Measurements from ENCODE around the gene MUC5B.

DNA sequence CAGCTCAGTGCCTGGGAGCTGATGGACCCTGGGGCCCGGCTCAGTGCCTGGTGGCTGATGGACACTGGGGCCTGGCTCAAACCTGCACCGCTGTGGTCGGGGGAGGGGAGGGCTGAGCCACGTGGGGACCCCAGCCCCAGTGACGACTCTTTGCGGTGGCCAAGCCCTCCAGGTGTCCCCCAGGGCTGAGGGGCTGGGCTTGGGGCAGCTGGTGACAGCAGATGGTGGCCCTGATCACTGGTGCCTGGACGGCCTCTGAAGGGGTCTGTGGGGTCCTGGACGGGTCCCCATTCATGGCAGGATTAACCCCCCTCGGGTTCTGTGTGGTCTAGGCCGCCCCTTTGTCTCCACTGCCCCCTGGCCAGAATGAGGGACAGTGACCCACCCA is 3.4 kb upstream of the MUC5B start:
- TF ChIP-seq EP300 (IDR thresholded peaks at IDR 0.05; ENCODE audit: low read depth in 2 of 2, low read length in 2 of 2) (no peak), EP300 (CRISPR knock-in tag; IDR thresholded peaks at IDR 0.05; ENCODE audit: borderline replicate concordance) (no peak), POLR2A (IDR thresholded peaks at IDR 0.05; ENCODE audit: insufficient read depth in 1 of 2, low read depth in 2 of 2, low read length in 2 of 2) (no peak), ZKSCAN1 (IDR thresholded peaks at IDR 0.05; ENCODE audit: low read length) (no peak), ESRRA (CRISPR knock-in tag; IDR thresholded peaks at IDR 0.05; ENCODE audit: low read depth) (no peak), RBFOX2 (IDR thresholded peaks at IDR 0.05; ENCODE audit: low read depth, low read length) (no peak), TRIM24 (CRISPR knock-in tag; IDR thresholded peaks at IDR 0.05) (no peak), KDM1A (CRISPR knock-in tag; IDR thresholded peaks at IDR 0.05) (no peak), CTCF (CRISPR knock-in tag; IDR thresholded peaks at IDR 0.05) (no peak), ZNF740 (CRISPR knock-in tag; IDR thresholded peaks at IDR 0.05) (no peak), ZKSCAN5 (CRISPR knock-in tag; IDR thresholded peaks at IDR 0.05) (no peak), ZNF780A (CRISPR knock-in tag; IDR thresholded peaks at IDR 0.05) (no peak)
- TF ChIP-seq, protein P1, sequence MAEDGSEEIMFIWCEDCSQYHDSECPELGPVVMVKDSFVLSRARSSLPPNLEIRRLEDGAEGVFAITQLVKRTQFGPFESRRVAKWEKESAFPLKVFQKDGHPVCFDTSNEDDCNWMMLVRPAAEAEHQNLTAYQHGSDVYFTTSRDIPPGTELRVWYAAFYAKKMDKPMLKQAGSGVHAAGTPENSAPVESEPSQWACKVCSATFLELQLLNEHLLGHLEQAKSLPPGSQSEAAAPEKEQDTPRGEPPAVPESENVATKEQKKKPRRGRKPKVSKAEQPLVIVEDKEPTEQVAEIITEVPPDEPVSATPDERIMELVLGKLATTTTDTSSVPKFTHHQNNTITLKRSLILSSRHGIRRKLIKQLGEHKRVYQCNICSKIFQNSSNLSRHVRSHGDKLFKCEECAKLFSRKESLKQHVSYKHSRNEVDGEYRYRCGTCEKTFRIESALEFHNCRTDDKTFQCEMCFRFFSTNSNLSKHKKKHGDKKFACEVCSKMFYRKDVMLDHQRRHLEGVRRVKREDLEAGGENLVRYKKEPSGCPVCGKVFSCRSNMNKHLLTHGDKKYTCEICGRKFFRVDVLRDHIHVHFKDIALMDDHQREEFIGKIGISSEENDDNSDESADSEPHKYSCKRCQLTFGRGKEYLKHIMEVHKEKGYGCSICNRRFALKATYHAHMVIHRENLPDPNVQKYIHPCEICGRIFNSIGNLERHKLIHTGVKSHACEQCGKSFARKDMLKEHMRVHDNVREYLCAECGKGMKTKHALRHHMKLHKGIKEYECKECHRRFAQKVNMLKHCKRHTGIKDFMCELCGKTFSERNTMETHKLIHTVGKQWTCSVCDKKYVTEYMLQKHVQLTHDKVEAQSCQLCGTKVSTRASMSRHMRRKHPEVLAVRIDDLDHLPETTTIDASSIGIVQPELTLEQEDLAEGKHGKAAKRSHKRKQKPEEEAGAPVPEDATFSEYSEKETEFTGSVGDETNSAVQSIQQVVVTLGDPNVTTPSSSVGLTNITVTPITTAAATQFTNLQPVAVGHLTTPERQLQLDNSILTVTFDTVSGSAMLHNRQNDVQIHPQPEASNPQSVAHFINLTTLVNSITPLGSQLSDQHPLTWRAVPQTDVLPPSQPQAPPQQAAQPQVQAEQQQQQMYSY (CRISPR knock-in tag; IDR thresholded peaks at IDR 0.05), result no peak
- TF ChIP-seq, protein P2, sequence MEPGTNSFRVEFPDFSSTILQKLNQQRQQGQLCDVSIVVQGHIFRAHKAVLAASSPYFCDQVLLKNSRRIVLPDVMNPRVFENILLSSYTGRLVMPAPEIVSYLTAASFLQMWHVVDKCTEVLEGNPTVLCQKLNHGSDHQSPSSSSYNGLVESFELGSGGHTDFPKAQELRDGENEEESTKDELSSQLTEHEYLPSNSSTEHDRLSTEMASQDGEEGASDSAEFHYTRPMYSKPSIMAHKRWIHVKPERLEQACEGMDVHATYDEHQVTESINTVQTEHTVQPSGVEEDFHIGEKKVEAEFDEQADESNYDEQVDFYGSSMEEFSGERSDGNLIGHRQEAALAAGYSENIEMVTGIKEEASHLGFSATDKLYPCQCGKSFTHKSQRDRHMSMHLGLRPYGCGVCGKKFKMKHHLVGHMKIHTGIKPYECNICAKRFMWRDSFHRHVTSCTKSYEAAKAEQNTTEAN (CRISPR knock-in tag; conservative IDR thresholded peaks at IDR 0.05), result no peak
- TF ChIP-seq, protein P3, sequence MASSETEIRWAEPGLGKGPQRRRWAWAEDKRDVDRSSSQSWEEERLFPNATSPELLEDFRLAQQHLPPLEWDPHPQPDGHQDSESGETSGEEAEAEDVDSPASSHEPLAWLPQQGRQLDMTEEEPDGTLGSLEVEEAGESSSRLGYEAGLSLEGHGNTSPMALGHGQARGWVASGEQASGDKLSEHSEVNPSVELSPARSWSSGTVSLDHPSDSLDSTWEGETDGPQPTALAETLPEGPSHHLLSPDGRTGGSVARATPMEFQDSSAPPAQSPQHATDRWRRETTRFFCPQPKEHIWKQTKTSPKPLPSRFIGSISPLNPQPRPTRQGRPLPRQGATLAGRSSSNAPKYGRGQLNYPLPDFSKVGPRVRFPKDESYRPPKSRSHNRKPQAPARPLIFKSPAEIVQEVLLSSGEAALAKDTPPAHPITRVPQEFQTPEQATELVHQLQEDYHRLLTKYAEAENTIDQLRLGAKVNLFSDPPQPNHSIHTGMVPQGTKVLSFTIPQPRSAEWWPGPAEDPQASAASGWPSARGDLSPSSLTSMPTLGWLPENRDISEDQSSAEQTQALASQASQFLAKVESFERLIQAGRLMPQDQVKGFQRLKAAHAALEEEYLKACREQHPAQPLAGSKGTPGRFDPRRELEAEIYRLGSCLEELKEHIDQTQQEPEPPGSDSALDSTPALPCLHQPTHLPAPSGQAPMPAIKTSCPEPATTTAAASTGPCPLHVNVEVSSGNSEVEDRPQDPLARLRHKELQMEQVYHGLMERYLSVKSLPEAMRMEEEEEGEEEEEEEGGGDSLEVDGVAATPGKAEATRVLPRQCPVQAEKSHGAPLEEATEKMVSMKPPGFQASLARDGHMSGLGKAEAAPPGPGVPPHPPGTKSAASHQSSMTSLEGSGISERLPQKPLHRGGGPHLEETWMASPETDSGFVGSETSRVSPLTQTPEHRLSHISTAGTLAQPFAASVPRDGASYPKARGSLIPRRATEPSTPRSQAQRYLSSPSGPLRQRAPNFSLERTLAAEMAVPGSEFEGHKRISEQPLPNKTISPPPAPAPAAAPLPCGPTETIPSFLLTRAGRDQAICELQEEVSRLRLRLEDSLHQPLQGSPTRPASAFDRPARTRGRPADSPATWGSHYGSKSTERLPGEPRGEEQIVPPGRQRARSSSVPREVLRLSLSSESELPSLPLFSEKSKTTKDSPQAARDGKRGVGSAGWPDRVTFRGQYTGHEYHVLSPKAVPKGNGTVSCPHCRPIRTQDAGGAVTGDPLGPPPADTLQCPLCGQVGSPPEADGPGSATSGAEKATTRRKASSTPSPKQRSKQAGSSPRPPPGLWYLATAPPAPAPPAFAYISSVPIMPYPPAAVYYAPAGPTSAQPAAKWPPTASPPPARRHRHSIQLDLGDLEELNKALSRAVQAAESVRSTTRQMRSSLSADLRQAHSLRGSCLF (CRISPR knock-in tag; IDR thresholded peaks at IDR 0.05; ENCODE audit: borderline replicate concordance), result no peak

Measured in HepG2 (cell line).